CD4-positive, alpha-beta T cell (primary cell): ENCODE data around the gene TACSTD2. TPM values are rescaled to one million over a fixed set of nuclear protein-coding genes. Genes with fewer than 3 reads are reported as not detected.

ENCODE experiments used
- ATAC-seq: fragments of 200-7000 bp; cut with Tn5 transposase; one replicate; pipeline ENCODE4 v1.10.0; 2022; ENCODE audit warnings: mild to moderate bottlenecking; ENCODE audit not compliant: poor library complexity
- CTCF ChIA-PET: fragments of 350-600 bp; sonication (Branson Sonifier 250); formaldehyde crosslinking; loops from one replicate; lab custom pipeline; 2021; ENCODE audit warnings: antibody characterized with exemption, inconsistent platforms; lab: Charles Lee
- POLR2A ChIA-PET: fragments of 350-600 bp; sonication (Branson Sonifier 250); formaldehyde crosslinking; loops from one replicate; lab custom pipeline; 2021; ENCODE audit warnings: antibody characterized with exemption, inconsistent platforms; lab: Charles Lee
- DNase-seq, 14 experiments: peaks; one replicate each; pipeline ENCODE4 v3.0.0-alpha.2; 2013 to 2020; ENCODE audit warnings: mixed read lengths in 2 of 14
- H3K27ac ChIP-seq, 2 donors: one replicate each; pipeline versions ENCODE4 v1.5.1 to v1.7.0; 2013; ENCODE audit warnings: low read length in 2 of 2, low read depth in 1 of 2, mild to moderate bottlenecking in 1 of 2
- H3K27me3 ChIP-seq, 2 experiments: 1 replicate in 1 of 2; 2 replicates in 1 of 2; pipeline versions ENCODE4 v1.6.1 to v1.7.0; 2013; ENCODE audit warnings: low read length in 2 of 2, control low read depth in 1 of 2, mild to moderate bottlenecking in 1 of 2, moderate library complexity in 1 of 2; ENCODE audit not compliant: insufficient read depth in 2 of 2, control insufficient read depth in 1 of 2
- H3K36me3 ChIP-seq: one replicate; pipeline ENCODE4 v1.6.1; 2013; ENCODE audit warnings: low read length, control low read depth; ENCODE audit not compliant: insufficient read depth
- H3K4me1 ChIP-seq: one replicate; pipeline ENCODE4 v1.6.1; 2013; ENCODE audit warnings: low read length, control low read depth; ENCODE audit not compliant: insufficient read depth
- H3K4me3 ChIP-seq: one replicate; pipeline ENCODE4 v1.5.1; 2013; ENCODE audit warnings: mild to moderate bottlenecking, low read length, moderate library complexity
- H3K9me3 ChIP-seq, 2 experiments: 1 replicate in 1 of 2; 2 replicates in 1 of 2; pipeline versions ENCODE4 v1.6.1 to v1.7.0; 2013; ENCODE audit warnings: low read length in 2 of 2, mild to moderate bottlenecking in 2 of 2, control low read depth in 1 of 2, moderate library complexity in 1 of 2; ENCODE audit not compliant: control insufficient read depth in 1 of 2, insufficient read depth in 1 of 2
- H3K27ac Mint-ChIP-seq: one replicate; pipeline ENCODE4 v1.8.0; 2020; ENCODE audit warnings: mixed read lengths
- H3K27me3 Mint-ChIP-seq: one replicate; pipeline ENCODE4 v1.8.0; 2021; ENCODE audit warnings: mixed read lengths
- H3K36me3 Mint-ChIP-seq: one replicate; pipeline ENCODE4 v1.8.0; 2021; ENCODE audit warnings: low read depth, mixed read lengths
- H3K4me1 Mint-ChIP-seq: one replicate; pipeline ENCODE4 v1.8.0; 2021; ENCODE audit warnings: low read depth, mixed read lengths
- H3K4me3 Mint-ChIP-seq: one replicate; pipeline ENCODE4 v1.8.0; 2020; ENCODE audit warnings: mild to moderate bottlenecking, mixed read lengths
- H3K9me3 Mint-ChIP-seq: one replicate; pipeline ENCODE4 v1.8.0; 2020; ENCODE audit warnings: mixed read lengths
- intact Hi-C, 2 experiments: fragments of 100-400 bp; cut with DNase I in 1 of 2; cut with micrococcal nuclease in 1 of 2; formaldehyde crosslinking; loops; one replicate each; pipeline versions ENCODE4 v1.15.1 to v1.9.0; 2023 to 2025; cut with DNase I, micrococcal nuclease
- total RNA-seq, 174 experiments: library from RNA in 2 of 174; stranded (reverse) in 2 of 174; gene quantifications; one replicate each; pipeline ENCODE4 v1.2.3 and lab custom pipeline; 2021 to 2026
- TF ChIP-seq, protein P1 (sequence below): fragments of 200-600 bp; IDR thresholded peaks from one replicate; pipeline ENCODE4 v1.8.0; 2022; ENCODE audit warnings: antibody characterized with exemption, mild to moderate bottlenecking

TACSTD2 gene
- total RNA-seq, 2 experiments from 2014 or later: 0.36 TPM

GRCh38 chr1:58528518-58528917 is 48.5 kb downstream of the TACSTD2 start:
- no peak overlapping the region for H3K4me3 Mint-ChIP-seq
- no peak for DNase-seq
- peaks cover 68% of the 10 kb centered on the region for H3K36me3 Mint-ChIP-seq
- ChIA-PET POLR2A (interaction anchor here (1.3 kb wide), 1 partner anchor 17 kb away, joined by 11 read pairs; the partner anchor contains the start of gene OMA1), CTCF (no interaction called here)
- peaks cover 12% of the 10 kb centered on the region for H3K4me1 Mint-ChIP-seq
- H3K9me3 ChIP-seq: no peaks in the 10 kb centered on the region
- H3K36me3 ChIP-seq: peaks cover 22% of the 10 kb centered on the region
- ATAC-seq: no peak
- no peaks in the 10 kb centered on the region for H3K4me1 ChIP-seq
- intact Hi-C loops: no loop called here
- H3K27me3 Mint-ChIP-seq: no peaks in the 10 kb centered on the region
- H3K27me3 ChIP-seq: no peaks in the 10 kb centered on the region
- H3K27ac Mint-ChIP-seq: no peak overlapping the region
- no peak overlapping the region for H3K4me3 ChIP-seq
- H3K9me3 Mint-ChIP-seq: no peaks in the 10 kb centered on the region
- TF ChIP-seq, protein P1, sequence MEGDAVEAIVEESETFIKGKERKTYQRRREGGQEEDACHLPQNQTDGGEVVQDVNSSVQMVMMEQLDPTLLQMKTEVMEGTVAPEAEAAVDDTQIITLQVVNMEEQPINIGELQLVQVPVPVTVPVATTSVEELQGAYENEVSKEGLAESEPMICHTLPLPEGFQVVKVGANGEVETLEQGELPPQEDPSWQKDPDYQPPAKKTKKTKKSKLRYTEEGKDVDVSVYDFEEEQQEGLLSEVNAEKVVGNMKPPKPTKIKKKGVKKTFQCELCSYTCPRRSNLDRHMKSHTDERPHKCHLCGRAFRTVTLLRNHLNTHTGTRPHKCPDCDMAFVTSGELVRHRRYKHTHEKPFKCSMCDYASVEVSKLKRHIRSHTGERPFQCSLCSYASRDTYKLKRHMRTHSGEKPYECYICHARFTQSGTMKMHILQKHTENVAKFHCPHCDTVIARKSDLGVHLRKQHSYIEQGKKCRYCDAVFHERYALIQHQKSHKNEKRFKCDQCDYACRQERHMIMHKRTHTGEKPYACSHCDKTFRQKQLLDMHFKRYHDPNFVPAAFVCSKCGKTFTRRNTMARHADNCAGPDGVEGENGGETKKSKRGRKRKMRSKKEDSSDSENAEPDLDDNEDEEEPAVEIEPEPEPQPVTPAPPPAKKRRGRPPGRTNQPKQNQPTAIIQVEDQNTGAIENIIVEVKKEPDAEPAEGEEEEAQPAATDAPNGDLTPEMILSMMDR: no peak
- H3K27ac ChIP-seq: no peak overlapping the region

Other genes with a start within 250 kb of the TACSTD2 start
- gene OMA1, start 30.5 kb downstream of the TACSTD2 start, total RNA-seq: 10 to 100 TPM; 23.7 to 27.7 TPM
- gene MYSM1, start 122.8 kb upstream of the TACSTD2 start, total RNA-seq: 10 to 100 TPM; 60.8 to 66.4 TPM
- gene JUN, start 206.8 kb upstream of the TACSTD2 start, total RNA-seq: 100 to 1,000 TPM; 585 to 588 TPM